Measurements from ENCODE around the gene SHLD2.
A peak's percentile ranks its signal among the peaks of the same experiment; 100 is the strongest.
"Not testable (repeated sequence)": the region's sequence is repeated elsewhere in the genome, so short reads cannot be mapped to it uniquely, and the experiment has no call there.

The SHLD2 gene

DNA sequence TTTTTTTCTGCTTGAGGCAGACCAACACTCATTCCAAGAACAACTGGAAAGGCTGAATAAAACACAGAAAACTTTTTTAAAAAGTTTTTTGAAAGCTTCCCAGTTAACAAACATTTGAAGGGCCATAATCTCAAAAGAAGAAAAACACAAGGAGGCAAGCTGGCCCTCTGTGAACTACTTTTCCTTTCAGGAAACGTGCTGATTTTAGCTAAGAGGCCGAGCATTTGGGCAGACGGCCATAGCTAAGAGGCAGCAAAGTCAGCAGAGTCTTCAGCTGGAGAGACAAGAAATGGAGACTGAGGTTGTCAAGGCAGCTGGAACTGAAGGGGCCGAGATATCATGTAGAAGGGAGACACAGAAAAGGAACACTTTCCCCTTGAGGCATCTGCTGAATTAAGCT is 111.9 kb downstream of the SHLD2 start:
- DNase-seq (ENCODE audit: low read depth), result not testable (repeated sequence)

DNA sequence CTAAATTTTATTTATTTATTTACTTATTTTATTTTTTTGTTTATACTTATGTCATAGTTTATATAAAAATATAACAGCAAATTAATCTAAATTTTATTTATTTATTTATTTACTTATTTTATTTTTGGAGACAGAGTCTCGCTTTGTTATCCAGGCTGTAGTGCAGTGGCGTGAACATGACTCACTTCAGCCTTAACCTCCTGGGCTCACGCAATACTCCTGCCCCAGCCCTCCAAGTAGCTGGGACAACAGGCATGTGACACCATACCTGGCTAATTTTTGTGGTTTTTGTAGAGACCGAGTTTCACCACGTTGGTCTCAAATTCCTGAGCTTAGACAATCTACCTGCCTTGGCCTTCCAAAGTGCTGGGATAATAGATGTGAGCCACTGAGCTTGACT is 115.3 kb downstream of the SHLD2 start:
- not testable (repeated sequence) for H3K4me3 ChIP-seq (replicated peaks; ENCODE audit: low read depth, low read length); DNase-seq (ENCODE audit: low read depth)

More for the DNA sequence above, 111.9 kb downstream of the SHLD2 start:
- H3K4me3 ChIP-seq (replicated peaks; ENCODE audit: low read depth, low read length), result not testable (repeated sequence)

DNA sequence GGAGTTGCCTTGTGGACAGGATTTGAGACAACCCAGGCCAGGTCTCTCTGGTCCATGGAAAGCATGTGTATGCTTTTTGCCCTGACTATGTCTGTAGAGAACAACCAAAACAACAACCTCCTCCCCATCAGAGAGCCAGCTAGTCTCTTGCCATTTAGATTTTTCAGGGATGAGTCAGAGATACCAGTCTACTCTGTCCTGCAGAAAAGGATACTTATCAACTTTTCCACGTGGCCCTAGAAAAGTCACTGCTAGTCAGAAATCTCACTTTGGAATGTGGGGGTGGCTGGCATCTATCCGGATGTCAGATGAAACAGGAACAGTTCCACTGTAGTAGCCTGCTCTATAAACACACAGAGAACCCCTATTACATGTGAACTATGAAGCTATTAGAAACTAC is 116.8 kb downstream of the SHLD2 start:
- H3K4me3 ChIP-seq (replicated peaks; ENCODE audit: low read depth, low read length), result not testable (repeated sequence)
- DNase-seq (ENCODE audit: low read depth), result peak; percentile 66

DNA sequence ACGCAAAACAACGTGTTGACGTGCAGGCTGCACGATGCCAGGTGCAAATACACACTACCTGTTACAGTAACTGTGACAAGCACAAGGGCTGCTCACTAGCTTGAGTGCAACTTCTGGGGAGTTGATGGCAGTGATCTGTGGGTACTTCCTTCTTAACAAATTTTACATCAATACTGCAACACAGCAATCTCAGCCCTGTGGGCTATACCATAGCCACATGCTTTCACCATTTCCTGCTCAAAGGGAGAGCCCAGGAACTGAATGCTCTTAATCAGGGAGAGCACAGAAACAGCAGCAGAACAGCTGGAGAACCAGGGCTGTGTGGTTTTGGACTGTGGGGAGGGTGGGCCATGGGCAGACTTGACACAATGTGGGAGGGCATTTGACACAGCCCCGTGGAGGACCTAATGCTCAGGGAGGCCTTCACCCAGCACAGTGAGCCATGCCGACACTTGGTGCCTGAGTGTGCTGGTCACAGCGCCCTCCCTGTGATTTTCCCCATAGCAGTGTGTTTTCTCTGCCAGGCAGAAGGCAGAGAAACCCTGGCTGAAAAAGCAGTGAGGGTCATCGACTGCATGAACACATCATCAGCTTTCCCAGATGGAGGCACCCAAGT is 118.3 kb downstream of the SHLD2 start:
- not testable (repeated sequence) for H3K4me3 ChIP-seq (replicated peaks; ENCODE audit: low read depth, low read length); DNase-seq (ENCODE audit: low read depth)

DNA sequence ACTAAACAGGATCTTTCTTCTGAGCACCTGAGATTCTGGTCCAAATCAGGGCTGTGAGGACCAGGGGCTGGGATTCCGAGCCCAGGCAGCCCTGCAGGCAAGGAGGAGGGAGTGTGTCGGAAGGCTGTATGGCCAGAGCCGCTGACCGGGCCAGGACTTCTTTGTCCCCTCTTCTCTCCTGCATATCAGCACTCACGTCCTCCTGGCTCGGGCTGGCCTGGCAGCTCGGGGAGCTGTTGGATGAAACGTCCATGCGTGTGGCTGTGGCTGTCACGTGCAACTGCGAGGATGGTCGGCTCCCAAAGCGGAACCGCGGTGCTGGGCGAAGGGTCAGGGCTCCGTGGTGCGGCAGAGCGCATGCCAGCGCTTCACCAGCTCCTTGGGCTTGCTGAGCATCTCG is 118.8 kb downstream of the SHLD2 start:
- DNase-seq (ENCODE audit: low read depth); H3K4me3 ChIP-seq (replicated peaks; ENCODE audit: low read depth, low read length): not testable (repeated sequence)

DNA sequence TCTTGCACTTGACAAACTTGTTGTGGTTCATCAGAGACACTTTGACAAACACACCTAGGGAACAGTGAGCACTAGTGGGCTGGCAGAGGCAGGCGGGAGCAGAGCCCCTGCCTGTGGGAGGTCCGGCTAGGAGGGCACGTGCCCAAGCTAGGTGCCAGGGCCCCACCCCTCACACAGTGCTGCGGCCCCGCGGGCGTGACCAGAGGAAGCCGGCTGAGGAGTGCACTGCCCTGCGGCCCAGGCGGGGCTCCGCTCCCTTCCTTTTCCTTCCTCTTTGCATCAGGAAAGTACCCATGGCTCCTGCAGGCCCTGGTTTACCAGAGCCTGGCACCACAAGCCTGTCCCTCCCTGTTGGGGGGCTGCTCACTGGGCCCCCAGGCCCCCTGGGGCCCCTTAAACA is 121.1 kb downstream of the SHLD2 start:
- DNase-seq (ENCODE audit: low read depth); H3K4me3 ChIP-seq (replicated peaks; ENCODE audit: low read depth, low read length): not testable (repeated sequence)

DNA sequence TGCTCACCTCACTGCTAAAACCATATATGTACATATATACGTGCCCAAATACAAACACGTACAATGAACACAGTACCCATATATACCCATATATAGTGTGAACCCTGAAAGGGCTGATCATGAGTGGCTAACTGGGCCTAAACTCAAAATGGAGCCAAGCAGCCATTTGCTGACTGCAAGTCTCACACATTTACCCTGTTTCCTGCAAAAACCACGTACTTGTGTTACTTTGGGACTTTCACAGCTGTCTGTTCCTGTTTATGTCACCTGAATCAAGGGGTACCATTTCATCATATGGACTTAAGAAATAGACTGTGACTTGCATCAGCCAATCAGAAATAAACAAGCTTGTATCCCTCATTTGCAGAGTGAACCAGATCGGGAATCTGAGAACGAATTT is 124.4 kb downstream of the SHLD2 start:
- not testable (repeated sequence) for DNase-seq (ENCODE audit: low read depth); H3K4me3 ChIP-seq (replicated peaks; ENCODE audit: low read depth, low read length)

DNA sequence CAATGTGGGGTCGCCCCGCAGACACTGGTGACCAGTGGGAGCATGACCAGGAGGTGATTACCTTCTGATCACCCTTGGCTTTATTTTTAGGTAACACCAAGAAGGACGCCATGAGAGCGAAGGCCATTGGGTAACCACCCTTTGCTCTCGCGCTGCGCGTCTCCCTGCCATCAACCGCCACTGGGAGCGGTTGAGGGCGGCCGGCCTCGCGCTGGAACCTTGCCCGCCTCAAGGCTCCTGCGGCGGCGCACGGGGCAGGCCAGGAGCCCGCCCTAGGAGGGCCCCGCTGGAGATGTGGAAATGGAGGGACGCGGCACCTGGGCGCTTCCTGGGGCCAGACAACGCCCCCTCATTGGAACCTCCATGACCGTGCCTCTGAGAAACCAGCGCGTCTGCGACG is 127.8 kb downstream of the SHLD2 start:
- not testable (repeated sequence) for H3K4me3 ChIP-seq (replicated peaks; ENCODE audit: low read depth, low read length); DNase-seq (ENCODE audit: low read depth)

DNA sequence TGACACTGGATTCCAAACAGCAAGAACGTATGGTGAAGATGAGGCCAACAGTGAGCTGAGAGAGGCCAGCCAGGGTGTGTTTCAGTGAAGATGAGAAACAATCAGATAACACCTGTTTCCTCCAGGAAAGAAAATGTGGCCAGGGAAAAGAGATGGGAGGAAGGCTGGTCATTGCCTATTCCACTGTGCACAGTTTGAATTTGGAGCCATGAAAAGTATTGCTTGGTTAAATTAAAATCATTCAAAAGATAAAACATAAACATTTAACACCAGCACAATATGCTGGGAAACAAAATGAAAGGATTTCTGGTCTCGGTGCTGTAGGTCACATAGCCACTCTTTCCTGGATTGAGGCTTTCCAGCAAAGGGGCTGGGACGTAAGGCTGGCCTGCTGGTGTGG is 130.1 kb downstream of the SHLD2 start, which contains the start of gene NUTM2A:
NUTM2A (plus strand) TSS at position 301 of the 400 bp plus-strand sequence. CDS start 383 bp downstream, outside the sequence.
- H3K4me3 ChIP-seq (replicated peaks; ENCODE audit: low read depth, low read length); DNase-seq (ENCODE audit: low read depth): not testable (repeated sequence)

DNA sequence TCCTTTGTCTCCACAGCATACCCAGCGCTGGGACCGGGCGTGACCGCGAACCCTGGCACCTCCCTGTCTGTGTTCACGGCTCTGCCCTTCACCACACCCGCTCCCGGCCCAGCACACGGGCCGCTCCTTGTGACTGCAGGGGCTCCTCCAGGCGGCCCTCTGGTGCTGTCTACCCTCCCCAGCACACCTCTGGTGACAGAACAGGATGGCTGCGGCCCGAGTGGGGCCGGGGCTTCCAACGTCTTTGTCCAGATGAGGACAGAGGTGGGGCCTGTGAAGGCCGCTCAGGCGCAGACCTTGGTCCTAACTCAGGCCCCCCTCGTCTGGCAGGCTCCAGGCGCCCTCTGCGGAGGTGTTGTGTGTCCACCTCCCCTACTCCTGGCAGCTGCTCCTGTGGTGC is 133.2 kb downstream of the SHLD2 start:
- DNase-seq (ENCODE audit: low read depth); H3K4me3 ChIP-seq (replicated peaks; ENCODE audit: low read depth, low read length): not testable (repeated sequence)

DNA sequence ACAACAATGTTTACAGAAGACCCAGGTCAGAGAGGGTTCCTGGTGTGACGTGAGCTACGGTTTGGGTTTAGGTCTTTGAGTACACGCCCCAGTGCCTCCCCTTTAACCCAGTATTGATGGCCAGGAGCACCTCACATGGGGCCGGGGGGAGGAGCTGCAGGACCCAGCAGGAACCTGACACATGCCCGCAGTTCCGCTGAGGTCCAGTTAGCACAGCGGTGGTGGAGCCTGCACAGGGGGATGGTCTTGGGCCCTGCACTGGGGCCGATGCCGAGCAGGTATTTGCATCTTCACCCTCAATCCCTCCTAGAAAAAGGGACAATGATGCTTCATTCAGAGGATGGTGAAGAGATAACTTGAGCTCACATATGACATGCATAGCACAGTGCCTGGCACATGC is 134.2 kb downstream of the SHLD2 start:
- not testable (repeated sequence) for H3K4me3 ChIP-seq (replicated peaks; ENCODE audit: low read depth, low read length)

DNA sequence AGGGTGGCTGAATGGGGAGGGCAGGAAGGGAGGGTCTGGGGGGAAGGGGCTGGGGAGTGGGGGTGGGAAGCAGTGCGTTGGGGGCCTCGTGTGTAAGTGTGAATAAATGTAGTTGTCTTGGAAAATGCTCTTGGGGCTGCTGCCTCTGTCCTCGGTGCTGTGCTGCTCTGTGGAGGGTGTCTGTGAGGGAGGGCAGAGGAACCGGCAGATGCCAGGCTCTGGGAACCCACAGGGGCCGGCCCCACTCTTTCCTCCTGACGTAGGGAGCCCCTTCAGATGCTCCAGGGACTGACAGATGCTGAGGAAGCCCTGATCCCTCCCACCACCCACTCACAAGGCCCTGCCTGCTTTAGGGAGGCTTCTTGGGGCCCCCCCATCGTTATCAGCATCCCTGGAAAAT is 139.8 kb downstream of the SHLD2 start:
- DNase-seq (ENCODE audit: low read depth); H3K4me3 ChIP-seq (replicated peaks; ENCODE audit: low read depth, low read length): not testable (repeated sequence)

More for the DNA sequence above, 134.2 kb downstream of the SHLD2 start:
- DNase-seq (ENCODE audit: low read depth), result not testable (repeated sequence)

DNA sequence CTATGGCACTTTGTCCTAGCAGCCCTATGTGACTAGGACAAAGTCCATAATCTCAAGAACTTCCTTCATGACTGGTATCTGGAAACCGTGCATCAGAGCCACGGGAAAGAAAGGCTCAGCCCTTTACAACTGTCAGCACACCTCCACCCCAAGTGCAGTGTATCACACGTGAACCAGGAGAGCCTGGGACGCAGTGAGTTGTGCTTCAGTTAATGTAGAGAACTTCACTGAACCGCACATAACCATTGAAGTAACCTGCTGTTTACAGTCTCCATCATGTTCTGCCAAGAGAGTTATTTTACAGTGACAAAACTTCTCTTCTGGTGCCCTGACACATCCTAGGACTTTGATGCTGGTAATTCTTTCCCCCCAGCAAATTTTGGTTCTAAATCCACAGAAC is 142.2 kb downstream of the SHLD2 start:
- not testable (repeated sequence) for H3K4me3 ChIP-seq (replicated peaks; ENCODE audit: low read depth, low read length); DNase-seq (ENCODE audit: low read depth)

DNA sequence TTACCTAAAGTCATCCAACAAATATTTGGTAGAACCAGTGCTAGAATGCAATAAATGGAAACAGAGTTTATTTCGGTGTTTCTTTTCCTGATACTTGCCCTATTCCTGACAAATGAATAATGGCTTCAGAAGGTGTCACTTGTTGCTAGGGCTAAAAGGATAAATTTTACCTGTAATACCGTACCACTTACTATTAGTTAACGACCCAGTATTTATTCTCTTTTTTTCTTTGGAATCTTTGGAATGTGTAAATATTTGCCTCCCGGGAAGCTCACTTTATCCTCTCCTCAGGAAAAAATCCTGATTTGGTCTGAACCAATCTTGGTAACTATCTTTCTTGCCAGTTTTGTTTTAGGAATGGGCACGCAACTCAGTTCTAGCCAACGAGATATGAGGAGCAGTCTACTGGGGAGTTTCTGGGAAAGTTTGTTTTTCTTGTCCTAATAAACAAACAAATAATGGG is 144.4 kb downstream of the SHLD2 start:
- H3K4me3 ChIP-seq (replicated peaks; ENCODE audit: low read depth, low read length); DNase-seq (ENCODE audit: low read depth): not testable (repeated sequence)
